Measurements from ENCODE around the gene MRPL40.

The MRPL40 gene

GRCh38 chr22:19402642-19403191 is 29.6 kb upstream of the MRPL40 start:
- peaks cover 55% of the 10 kb centered on the region for H3K36me3 ChIP-seq
- no peaks in the 10 kb centered on the region for H3K9me3 ChIP-seq (ENCODE audit: severe bottlenecking)
- no peak overlapping the region for H3K27ac ChIP-seq

GRCh38 chr22:19404676-19405075 is 27.7 kb upstream of the MRPL40 start:
- Histone ChIP-seq H3K27ac (no peak overlapping the region), H3K36me3 (peaks cover 59% of the 10 kb centered on the region), H3K9me3 (ENCODE audit: severe bottlenecking) (no peaks in the 10 kb centered on the region), H3K4me3 (ENCODE audit: low read depth, low read length) (no peak overlapping the region), H3K27me3 (ENCODE audit: insufficient read depth, low read depth, severe bottlenecking) (no peaks in the 10 kb centered on the region)
- no peak for DNase-seq
- TF ChIP-seq CTCF (IDR thresholded peaks at IDR 0.05; ENCODE audit: low read depth, low read length), result no peak

More at GRCh38 chr22:19402642-19403191, 29.6 kb upstream of the MRPL40 start:
- no peak for TF ChIP-seq CTCF (IDR thresholded peaks at IDR 0.05; ENCODE audit: low read depth, low read length)
- Histone ChIP-seq H3K4me3 (ENCODE audit: low read depth, low read length) (no peak overlapping the region), H3K27me3 (ENCODE audit: insufficient read depth, low read depth, severe bottlenecking) (no peaks in the 10 kb centered on the region)
- no peak for DNase-seq

- no peaks in the 10 kb centered on the region for H3K9me3 ChIP-seq (ENCODE audit: severe bottlenecking)
- no peak for DNase-seq
- TF ChIP-seq CTCF (IDR thresholded peaks at IDR 0.05; ENCODE audit: low read depth, low read length), result no peak
- H3K27ac ChIP-seq, result no peak overlapping the region
- no peak overlapping the region for H3K4me3 ChIP-seq (ENCODE audit: low read depth, low read length)
- H3K27me3 ChIP-seq (ENCODE audit: insufficient read depth, low read depth, severe bottlenecking), result no peaks in the 10 kb centered on the region
- peaks cover 62% of the 10 kb centered on the region for H3K36me3 ChIP-seq
These were observed 27.2 kb upstream of the MRPL40 start for GRCh38 chr22:19405133-19405532.

GRCh38 chr22:19405652-19406051 is 26.7 kb upstream of the MRPL40 start:
- peaks cover 67% of the 10 kb centered on the region for H3K36me3 ChIP-seq
- no peak overlapping the region for H3K4me3 ChIP-seq (ENCODE audit: low read depth, low read length)
- no peaks in the 10 kb centered on the region for H3K27me3 ChIP-seq (ENCODE audit: insufficient read depth, low read depth, severe bottlenecking)
- H3K9me3 ChIP-seq (ENCODE audit: severe bottlenecking), result no peaks in the 10 kb centered on the region
- TF ChIP-seq CTCF (IDR thresholded peaks at IDR 0.05; ENCODE audit: low read depth, low read length), result no peak
- DNase-seq, result no peak
- H3K27ac ChIP-seq, result no peak overlapping the region

GRCh38 chr22:19406281-19406811 is 26.0 kb upstream of the MRPL40 start:
- Histone ChIP-seq H3K9me3 (ENCODE audit: severe bottlenecking) (no peaks in the 10 kb centered on the region), H3K4me3 (ENCODE audit: low read depth, low read length) (no peak overlapping the region), H3K27ac (no peak overlapping the region), H3K27me3 (ENCODE audit: insufficient read depth, low read depth, severe bottlenecking) (no peaks in the 10 kb centered on the region), H3K36me3 (peaks cover 68% of the 10 kb centered on the region)
- TF ChIP-seq CTCF (IDR thresholded peaks at IDR 0.05; ENCODE audit: low read depth, low read length), result no peak
- DNase-seq, result no peak

GRCh38 chr22:19406846-19407245 is 25.5 kb upstream of the MRPL40 start:
- H3K36me3 ChIP-seq, result peaks cover 68% of the 10 kb centered on the region
- no peaks in the 10 kb centered on the region for H3K27me3 ChIP-seq (ENCODE audit: insufficient read depth, low read depth, severe bottlenecking)
- no peak overlapping the region for H3K27ac ChIP-seq
- no peak for DNase-seq
- H3K9me3 ChIP-seq (ENCODE audit: severe bottlenecking), result no peaks in the 10 kb centered on the region
- H3K4me3 ChIP-seq (ENCODE audit: low read depth, low read length), result no peak overlapping the region
- no peak for TF ChIP-seq CTCF (IDR thresholded peaks at IDR 0.05; ENCODE audit: low read depth, low read length)

Measured in WERI-Rb-1 (cell line).